GM19240 (cell line): ENCODE measurements around the gene UTP14C.
"Not testable (repeated sequence)": the region's sequence is repeated elsewhere in the genome, so short reads cannot be mapped to it uniquely, and the experiment has no call there.

Experiments used
- DNase-seq: peaks from one replicate; pipeline ENCODE4 v3.0.0; 2011; ENCODE audit warnings: low spot score; ENCODE audit not compliant: insufficient read length

The UTP14C gene

DNA sequence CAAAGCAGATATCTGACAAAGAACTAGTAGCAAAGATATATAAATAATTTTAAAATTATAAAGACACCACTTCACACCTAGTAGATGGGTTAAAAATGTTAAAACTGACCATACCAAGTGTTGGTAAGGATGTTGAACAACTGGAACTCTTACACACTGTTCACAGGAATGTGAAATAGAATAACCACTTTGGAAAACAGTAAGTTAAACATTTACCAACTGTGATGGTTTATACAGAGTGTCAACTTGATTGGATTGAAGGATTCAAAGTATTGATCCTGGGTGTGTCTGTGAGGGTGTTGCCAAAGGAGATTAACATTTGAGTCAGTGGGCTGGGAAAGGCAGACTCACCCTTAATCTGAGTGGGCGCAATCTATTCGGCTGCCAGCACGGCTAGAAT, 19.2 kb downstream of the UTP14C start:
- DNase-seq, result no peak

DNA sequence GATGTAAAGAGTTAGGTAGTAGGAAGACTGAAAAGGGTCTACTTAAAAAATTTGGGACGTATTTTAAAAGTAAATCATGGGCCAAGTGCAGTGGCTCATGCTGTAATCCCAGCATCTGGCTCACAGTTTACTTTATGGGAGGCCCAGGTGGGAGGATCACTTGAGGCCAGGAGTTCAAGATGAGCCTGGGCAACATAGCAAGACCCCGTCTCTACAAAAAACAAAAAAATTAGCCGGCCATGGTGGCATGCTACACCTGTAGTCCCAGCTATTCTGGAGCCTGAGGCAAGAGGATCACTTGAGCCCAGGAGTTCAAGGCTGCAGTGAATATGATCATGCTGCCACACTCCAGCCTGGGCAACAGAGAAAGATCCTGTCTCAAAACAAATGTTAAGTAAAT, 23.0 kb downstream of the UTP14C start:
- DNase-seq, result no peak

DNA sequence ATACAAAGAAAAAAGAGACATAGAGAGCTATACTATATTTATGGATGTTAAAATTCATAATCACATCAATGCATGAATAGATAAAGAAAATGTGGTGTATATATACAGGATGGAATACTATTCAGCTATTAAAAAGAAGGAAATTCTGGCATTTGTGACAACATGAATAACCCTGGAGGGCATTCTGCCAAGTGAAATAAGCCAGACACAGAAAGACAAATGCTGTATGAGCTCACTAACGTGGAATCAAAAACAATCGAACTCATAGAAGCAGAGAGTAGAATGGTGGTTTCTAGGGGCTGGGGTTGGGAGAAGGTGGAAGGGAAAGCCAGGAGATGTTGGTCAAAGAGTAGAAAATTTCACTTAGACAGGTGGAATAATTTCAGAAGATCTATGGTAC, 24.0 kb downstream of the UTP14C start:
- no peak for DNase-seq

DNA sequence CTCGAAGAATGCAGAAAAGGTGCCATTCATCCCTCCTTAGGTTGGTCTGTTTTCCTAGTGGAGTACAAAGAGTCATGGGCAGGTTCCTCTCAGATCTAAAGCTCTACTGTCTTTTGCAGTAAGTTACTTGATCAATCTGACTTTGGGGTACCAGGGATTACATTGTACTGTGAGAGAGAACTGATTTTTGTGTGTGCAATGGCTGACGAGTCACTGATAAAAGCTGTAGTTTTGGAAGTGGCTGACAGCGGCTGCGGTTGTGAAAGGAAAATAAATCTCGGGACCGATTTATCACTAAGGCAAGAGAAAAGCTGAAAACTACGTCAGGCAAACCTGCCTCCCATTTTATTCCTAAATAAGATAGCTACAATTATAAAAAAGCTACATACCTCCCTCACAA, 26.9 kb downstream of the UTP14C start:
- DNase-seq, result no peak

DNA sequence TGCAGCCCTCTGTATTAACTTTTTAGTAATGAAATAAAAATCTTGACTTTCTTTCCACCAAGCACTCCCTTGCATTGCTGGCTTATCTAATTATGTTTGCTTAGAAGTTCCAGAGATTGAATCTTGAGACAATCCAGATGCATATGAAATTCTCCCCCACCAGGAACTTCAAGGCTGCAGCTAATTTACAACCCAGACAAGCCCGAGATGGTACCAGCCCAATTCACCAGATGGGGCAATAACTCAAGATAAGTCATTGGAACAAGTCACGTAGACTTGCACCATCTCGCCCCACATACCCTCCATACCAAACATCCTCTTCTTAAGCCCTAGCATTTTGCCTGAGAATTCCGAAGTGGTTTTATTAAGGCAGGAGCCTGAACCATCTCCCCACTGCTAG, 29.0 kb downstream of the UTP14C start:
- no peak for DNase-seq

DNA sequence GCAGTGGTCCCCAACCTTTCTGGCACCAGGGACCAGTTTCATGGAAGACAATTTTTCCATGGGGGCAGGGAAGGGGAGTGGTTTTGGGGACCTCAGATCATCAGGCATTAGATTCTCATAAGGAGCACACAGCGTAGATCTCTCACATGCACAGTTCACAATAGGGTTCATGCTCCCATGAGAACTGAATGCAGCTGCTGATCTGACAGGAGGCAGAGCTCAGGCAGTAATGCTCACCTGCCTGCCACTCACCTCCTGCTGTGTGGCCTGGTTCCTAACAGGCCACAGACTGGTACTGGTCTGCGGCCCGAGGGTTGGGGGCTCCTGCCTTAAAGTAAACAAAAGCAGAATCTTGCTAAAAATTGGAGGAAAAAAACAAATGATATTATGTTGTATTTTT, 36.6 kb downstream of the UTP14C start:
- not testable (repeated sequence) for DNase-seq

DNA sequence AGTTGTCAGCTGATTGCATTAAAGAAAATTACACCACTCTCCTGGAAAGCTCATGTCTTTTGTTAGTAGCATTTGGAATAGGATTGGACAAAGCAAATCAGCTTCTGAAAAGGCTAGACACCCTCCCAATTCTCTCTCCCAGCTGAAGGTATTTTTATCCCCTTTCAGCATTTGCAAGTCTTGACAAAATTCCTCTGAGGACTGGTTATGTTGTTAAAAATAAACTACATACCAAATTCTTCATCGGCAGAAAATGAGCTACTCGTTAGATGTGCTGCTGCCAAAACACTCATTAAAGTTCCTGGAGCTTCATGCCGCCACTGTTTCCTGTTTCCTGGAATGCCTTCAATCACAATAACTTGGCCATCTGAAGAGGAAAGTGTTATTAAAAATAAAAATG, 37.1 kb downstream of the UTP14C start:
- no peak for DNase-seq

DNA sequence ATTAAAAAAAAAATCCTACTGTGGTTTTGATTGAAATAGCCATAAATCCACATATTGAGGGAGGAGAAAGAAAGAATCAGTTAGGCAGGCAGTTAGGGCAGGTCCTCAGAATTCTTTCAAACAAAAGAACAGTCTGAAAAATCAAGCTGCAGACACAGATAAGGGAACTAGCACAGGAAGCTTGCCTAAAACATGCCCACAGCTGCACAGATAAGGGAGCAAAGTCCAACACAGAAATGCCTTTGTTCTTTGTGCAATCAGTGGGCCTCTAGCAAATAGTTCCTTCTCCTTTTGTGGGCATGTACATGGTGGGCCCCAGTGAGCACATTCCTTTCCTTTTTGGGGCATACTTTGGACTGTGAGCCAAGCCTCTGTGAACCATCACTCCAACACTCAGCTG, 42.7 kb downstream of the UTP14C start:
- no peak for DNase-seq

DNA sequence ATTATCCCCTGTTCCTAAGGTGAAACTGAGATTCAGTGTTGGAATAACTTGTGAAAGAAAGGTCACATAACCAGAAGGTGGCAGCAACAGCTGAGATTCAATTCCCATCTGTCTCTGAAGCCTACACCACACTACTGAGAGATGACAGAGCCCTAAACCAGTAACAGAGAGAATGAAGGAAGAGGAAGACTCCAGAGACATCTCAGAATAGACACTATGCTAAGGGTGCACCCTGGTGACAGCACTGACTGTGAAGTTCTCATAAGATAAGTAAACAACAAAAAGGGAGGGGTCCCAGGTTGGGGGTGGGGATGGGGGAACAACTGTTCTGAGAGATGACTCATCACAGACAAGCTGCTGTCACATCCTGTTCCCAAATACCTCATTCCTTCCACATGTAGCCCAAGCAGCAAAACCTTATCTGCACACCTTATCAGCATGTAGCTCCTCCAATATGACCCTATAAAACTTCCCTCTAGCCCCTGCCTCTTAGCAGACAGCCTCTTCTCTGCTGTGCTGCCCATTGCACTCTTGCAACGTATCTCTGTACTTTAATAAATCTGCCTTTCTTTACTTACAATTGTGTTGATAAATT, 46.5 kb downstream of the UTP14C start:
- no peak for DNase-seq
